Measurements from ENCODE around the gene MACROD1. TPM values are rescaled to one million over a fixed set of nuclear protein-coding genes. Genes with fewer than 3 reads are reported as not detected.

The MACROD1 gene
- total RNA-seq, 4 donors from 2014 or later = 29.2 to 64.6 (median 46.2) TPM

DNA sequence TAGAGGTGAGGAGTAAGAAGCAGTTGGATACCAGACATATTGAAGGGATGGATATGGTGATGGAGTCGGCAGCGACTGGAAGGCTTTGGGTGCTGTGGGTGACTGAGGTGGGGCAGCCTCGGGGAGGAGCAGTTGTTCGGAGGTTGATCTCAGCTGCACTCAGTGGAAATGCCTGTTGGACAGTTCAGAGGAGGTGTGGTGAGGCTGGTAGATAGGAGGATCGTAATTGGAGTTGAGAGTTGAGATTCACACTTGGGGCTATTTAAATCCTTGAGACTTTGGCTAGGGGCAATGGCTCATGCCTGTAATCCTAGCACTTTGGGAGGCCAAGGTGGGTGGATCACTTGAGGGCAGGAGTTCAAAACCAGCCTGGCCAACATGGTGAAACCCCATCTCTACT lies 172.8 kb downstream of the MACROD1 start:
- H3K9me3 ChIP-seq = no peaks in the 10 kb centered on the region
- peaks cover 70% of the 10 kb centered on the region for H3K36me3 ChIP-seq
- 86% methylated on average over 5 of the region's 5 CpGs for WGBS
- H3K27me3 ChIP-seq = no peaks in the 10 kb centered on the region
- no peak for DNase-seq (ENCODE audit: low spot score in 2 of 2)
- H3K4me3 ChIP-seq = no peak overlapping the region
- H3K4me1 ChIP-seq = peaks cover 5% of the 10 kb centered on the region
- H3K27ac ChIP-seq = no peak overlapping the region
- TF ChIP-seq, protein P1, sequence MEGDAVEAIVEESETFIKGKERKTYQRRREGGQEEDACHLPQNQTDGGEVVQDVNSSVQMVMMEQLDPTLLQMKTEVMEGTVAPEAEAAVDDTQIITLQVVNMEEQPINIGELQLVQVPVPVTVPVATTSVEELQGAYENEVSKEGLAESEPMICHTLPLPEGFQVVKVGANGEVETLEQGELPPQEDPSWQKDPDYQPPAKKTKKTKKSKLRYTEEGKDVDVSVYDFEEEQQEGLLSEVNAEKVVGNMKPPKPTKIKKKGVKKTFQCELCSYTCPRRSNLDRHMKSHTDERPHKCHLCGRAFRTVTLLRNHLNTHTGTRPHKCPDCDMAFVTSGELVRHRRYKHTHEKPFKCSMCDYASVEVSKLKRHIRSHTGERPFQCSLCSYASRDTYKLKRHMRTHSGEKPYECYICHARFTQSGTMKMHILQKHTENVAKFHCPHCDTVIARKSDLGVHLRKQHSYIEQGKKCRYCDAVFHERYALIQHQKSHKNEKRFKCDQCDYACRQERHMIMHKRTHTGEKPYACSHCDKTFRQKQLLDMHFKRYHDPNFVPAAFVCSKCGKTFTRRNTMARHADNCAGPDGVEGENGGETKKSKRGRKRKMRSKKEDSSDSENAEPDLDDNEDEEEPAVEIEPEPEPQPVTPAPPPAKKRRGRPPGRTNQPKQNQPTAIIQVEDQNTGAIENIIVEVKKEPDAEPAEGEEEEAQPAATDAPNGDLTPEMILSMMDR (IDR thresholded peaks at IDR 0.05) = no peak

DNA sequence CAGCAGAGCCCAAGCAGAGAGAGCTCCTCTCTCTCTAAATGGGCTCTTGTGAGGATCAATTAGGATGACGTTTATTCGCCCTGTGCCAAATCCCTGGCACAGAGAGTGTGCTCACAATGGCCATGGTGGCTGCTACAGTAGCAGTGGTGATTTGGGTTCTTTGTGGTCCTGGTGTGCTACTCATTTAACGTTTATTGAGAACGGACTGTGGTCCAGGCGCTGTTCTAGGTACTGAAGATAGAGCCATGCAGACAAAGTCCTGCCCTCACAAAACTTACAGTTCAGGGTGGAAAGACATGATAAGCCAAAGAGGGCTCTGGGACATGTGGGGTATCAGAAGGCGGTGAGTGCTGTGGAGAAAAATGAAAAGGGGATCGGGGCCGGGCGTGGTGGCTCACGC lies 174.4 kb downstream of the MACROD1 start:
- Histone ChIP-seq H3K27ac (no peak overlapping the region), H3K4me1 (peaks cover 19% of the 10 kb centered on the region), H3K36me3 (peaks cover 56% of the 10 kb centered on the region), H3K9me3 (no peaks in the 10 kb centered on the region), H3K27me3 (no peaks in the 10 kb centered on the region), H3K4me3 (no peak overlapping the region)
- TF ChIP-seq POLR2AphosphoS5 (IDR thresholded peaks at IDR 0.05) = no peak
- TF ChIP-seq, protein P1 (IDR thresholded peaks at IDR 0.05) = no peak
- DNase-seq (ENCODE audit: low spot score in 2 of 2) = no peak
- 91% methylated on average over 10 of the region's 10 CpGs for whole genome bisulfite sequencing

DNA sequence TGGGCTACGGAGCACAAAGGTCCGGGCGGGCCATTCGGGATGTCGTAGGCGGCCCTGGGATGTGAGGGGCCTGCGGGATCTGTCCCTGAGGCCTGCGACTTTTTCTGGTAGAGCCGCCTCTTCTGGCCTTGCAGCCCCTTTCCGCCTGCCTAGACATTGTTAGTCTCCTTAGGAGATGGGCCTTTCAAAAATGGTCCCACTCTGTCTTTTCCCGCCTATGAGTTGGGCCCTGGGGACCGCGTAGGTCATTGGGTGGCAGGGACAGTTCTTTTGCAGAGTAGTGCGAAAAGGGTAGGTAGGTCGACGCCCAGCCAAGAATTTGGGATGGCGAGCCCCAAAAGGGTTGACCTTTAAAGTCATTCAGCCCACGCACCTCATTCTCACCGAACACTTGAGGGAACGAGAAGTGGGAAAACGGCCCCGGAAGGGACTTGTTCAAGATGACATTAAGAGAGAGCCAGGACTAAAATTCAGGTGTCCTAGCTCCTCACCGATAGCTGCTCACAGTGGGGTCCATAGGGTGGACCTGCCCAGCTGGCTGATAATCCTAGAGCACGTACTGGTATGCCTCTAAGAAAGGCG lies 178.9 kb downstream of the MACROD1 start:
- no peak for TF ChIP-seq EP300 (IDR thresholded peaks at IDR 0.05)
- TF ChIP-seq POLR2A (IDR thresholded peaks at IDR 0.05) = no peak
- no peak for TF ChIP-seq POLR2AphosphoS5 (IDR thresholded peaks at IDR 0.05)
- TF ChIP-seq, protein P1 (IDR thresholded peaks at IDR 0.05) = no peak
- no peak for DNase-seq (ENCODE audit: low spot score in 2 of 2)
- H3K36me3 ChIP-seq = peaks cover 30% of the 10 kb centered on the region
- H3K27ac ChIP-seq = peak overlapping the region; percentile 94
- peaks cover 28% of the 10 kb centered on the region for H3K4me1 ChIP-seq
- H3K4me3 ChIP-seq = peak overlapping the region; percentile 100
- H3K27me3 ChIP-seq = no peaks in the 10 kb centered on the region
- 39% methylated on average over 15 of the region's 25 CpGs for WGBS
- no peaks in the 10 kb centered on the region for H3K9me3 ChIP-seq

DNA sequence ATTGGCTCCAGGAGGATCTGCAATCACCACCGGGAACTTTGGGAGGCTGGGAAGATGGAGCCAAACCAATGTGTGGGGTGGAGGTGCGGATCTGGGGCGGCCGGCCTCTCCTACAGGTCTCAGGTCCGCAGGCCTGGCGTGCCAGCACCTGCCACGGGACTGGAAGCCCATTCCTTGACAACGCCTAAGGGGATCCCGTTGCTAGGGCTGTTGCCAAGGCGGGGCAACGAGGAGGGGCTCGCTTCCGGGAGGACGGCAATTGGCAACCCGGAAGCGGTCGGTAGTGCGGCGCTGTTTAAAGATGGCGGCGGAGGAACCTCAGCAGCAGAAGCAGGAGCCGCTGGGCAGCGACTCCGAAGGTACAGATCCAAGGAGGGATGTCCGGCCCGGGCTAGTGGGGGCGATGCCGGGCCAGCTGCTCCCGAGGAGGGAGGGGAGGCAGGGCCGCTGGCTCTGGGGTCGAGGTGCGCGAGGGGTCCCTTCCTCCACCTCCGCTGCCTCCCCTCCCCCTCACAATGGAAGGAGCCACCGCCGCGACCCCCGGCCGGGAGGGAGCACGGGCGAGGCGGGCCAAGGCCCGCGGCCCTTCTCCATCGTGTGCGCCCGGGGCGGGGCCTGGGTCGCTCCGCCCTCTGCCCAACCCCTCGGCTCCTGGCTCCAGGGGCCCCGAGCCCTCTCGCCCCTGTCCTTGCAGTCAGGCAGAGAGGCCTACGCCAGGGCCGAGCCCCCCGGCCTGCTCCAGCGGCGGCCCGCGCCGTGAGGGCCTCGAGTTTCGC lies 179.6 kb downstream of the MACROD1 start, which contains the start of gene OTUB1:
Gene OTUB1 (plus strand): TSS at position 283 of the 776 bp plus-strand sequence. CDS start 19 bp downstream, at position 302.
- peaks cover 28% of the 10 kb centered on the region for H3K4me1 ChIP-seq
- H3K9me3 ChIP-seq = no peaks in the 10 kb centered on the region
- WGBS = 0% methylated on average over 28 of the region's 63 CpGs
- peaks cover 24% of the 10 kb centered on the region for H3K36me3 ChIP-seq
- DNase-seq (ENCODE audit: low spot score in 2 of 2) = peak; percentile 97 to 98
- peak within 1 kb of the TSS; percentile 94 for H3K27ac ChIP-seq
- TF ChIP-seq POLR2AphosphoS5 (IDR thresholded peaks at IDR 0.05) (peak in 2 of 3 donors; percentile 60 to 97), EP300 (IDR thresholded peaks at IDR 0.05) (no peak), POLR2A (IDR thresholded peaks at IDR 0.05) (peak in 1 of 2 donors; percentile 61)
- TF ChIP-seq, protein P1 (IDR thresholded peaks at IDR 0.05) = no peak
- H3K4me3 ChIP-seq = peak within 1 kb of the TSS; percentile 100
- H3K27me3 ChIP-seq = no peaks in the 10 kb centered on the region

DNA sequence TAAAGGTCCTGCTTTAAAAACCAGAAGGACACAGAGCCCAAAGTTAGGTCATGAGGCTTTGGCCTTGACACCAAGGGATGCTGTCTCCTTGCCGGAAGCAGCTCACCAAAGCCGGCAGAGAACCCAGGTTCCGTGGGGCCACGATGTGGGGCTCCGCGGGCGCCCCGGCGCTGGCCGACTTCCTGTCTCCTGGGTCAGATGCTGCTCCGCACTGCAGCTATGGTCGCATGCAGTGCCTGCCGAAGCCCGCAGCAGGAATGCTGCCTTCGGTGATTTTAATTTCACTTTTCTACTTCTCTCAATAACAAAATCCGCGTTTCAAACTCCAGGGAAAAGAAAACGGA lies 180.1 kb downstream of the MACROD1 start:
- Histone ChIP-seq H3K9me3 (no peaks in the 10 kb centered on the region), H3K4me3 (peak overlapping the region; percentile 100), H3K27ac (peak overlapping the region; percentile 94), H3K4me1 (peaks cover 28% of the 10 kb centered on the region), H3K36me3 (peaks cover 18% of the 10 kb centered on the region), H3K27me3 (no peaks in the 10 kb centered on the region)
- TF ChIP-seq, protein P1 (IDR thresholded peaks at IDR 0.05) = no peak
- TF ChIP-seq POLR2A (IDR thresholded peaks at IDR 0.05) (no peak), POLR2AphosphoS5 (IDR thresholded peaks at IDR 0.05) (no peak), EP300 (IDR thresholded peaks at IDR 0.05) (no peak)
- under 1% methylated on average over 18 of the region's 18 CpGs for WGBS
- DNase-seq (ENCODE audit: low spot score in 2 of 2) = no peak

Measured in suprapubic skin (tissue), 4 donors.